HG03095 (cell line): ENCODE measurements around the gene HAO2.

Experiments
- ATAC-seq: cut with Tn5 transposase; IDR thresholded peaks from one replicate; pipeline ENCODE4 v1.9.1; 2021; ENCODE audit warnings: moderate library complexity; ENCODE audit not compliant: unreplicated experiment

HAO2 gene

DNA sequence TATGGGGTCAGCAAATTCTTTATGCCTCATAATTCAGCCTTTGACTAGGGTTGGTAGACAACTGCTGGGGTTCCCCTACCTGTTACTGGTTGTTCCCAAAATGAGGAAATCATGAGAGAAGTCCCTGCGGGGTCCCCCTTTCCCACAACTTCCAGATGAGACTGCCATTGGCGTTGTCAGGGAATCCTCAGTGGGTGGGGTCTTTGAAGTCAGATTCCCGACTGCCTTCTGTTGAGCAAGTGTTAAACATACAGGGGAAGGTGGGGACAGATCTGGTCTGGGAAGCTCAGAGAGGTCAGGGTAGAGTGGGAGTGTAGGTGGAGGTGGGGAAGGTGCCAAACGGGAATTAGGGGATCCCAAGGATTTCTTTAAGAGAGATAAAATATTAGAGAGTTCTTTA, 61.1 kb downstream of the HAO2 start:
- no peak for ATAC-seq

DNA sequence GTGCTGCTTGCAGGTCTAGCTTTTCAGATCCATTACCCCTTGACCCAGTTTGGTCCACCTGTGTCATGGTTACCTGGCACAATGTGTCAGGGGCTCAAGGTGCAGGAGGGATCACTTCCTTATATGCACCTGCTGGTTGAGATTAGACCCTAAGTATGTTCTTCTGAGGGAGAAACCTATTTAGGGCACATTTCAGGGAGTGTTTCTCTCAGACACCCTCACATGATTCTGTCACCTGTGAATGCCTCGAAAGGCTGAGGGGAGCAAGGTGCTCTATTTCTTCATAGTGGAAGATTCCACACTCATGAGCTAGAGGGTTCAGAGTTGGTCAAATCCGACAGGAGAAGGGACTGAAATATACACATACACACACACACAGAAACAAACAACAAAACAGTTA, 61.9 kb downstream of the HAO2 start:
- ATAC-seq: no peak

DNA sequence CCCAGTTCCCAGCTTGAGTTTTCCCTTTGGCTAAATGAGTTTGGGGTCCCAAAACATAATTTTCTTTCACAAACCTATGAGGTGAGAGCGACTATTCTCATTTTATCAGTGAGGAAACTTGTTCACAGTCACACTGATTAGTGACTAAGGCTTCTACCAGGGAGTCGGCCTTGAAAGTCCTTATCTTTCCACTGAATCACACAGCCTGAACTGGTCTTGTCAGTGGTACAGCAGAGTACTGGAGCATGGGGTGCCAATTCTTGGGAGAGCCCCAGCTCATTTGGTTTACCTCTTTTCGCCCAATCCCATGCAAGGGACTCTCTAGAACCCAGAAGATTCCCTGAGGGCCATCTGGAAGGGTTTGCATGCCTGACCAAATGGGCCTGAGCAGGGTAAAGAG, 63.3 kb downstream of the HAO2 start:
- ATAC-seq: no peak

DNA sequence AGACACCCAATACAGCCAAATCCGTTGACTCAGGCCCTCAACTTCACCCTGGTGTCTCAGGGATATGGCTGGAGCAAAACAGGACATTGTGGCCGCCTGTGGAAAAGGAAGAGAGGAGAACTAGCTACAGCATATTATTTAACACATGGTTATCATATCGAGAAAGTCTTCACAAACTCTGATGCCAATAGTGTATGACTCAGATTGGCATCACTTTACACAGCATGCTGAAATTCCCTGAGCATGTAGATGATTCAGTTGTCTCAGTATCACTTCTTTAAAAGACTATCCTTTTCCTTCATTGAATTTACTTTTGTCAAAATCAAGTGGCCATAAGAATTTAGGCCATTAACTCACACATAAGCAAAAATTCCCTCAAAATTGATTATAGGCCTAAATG, 66.5 kb downstream of the HAO2 start:
- ATAC-seq: no peak

DNA sequence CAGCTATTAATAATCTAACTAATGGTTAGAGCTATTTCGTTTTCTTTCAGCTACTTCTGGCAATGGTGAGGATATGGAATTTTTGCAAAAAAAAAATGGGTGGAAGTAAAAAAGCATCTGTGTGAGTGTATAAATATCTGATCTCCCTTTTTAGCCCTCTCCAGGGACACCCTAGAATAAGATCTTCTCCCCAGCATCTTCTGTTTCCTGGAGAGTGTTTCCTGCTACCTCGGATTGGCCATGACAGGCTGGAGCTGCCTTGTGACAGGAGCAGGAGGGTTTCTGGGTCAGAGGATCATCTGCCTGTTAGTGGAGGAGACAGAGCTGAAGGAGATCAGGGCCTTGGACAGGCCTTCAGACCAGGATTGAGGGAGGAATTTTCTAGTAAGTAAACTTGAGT, 70.2 kb downstream of the HAO2 start:
- no peak for ATAC-seq

DNA sequence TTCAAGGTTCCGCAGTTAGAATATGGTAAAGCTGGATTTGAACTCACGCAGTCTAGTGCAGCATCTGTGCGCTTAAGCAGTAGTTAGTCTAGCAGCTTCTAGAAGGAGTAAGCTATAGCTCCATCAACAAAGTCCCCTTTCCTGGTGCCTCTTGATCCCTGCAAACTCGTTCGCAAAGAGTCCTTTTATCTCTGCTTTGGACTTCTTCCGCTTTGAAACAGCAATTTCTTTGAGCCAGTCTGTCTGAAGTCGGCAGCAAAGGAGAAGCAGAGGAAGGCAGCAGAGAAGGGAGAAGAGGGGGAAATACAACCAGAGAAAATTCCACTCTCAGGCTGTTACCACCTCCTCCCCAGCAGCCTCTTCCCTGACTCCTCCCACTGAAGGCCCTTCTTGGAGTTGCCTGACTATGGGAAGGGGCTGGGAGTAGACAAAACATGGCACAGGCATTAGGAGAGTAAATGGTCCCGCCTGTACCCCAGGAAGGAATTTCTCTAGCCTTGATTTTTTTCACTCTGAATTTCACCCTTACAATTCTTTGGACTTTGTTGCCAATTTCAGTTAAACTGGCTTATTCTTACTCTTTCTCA, 72.2 kb downstream of the HAO2 start:
- ATAC-seq: no peak

DNA sequence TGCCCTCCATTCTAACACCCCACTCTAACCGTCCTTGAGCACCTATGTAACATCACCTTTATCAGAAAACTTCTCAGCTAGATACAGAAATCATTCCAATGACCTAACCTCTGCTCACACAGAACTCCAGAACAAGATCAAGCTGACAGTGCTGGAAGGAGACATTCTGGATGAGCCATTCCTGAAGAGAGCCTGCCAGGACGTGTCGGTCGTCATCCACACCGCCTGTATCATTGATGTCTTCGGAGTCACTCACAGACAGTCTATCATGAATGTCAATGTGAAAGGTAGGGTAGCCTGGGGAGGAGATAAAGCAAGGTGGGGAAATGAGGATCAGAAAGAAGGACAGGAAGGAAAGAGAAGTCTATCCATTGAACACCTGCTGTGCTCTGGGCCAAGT, 74.2 kb downstream of the HAO2 start:
- ATAC-seq: no peak
